ENCODE results near the gene ZNF519. TPM values are rescaled to one million over a fixed set of nuclear protein-coding genes. Genes with fewer than 3 reads are reported as not detected.
"Not testable (repeated sequence)": the region's sequence is repeated elsewhere in the genome, so short reads cannot be mapped to it uniquely, and the experiment has no call there.

Gene ZNF519
- total RNA-seq, 4 donors from 2014 or later: 20.9 to 35.1 (median 27.5) TPM

DNA sequence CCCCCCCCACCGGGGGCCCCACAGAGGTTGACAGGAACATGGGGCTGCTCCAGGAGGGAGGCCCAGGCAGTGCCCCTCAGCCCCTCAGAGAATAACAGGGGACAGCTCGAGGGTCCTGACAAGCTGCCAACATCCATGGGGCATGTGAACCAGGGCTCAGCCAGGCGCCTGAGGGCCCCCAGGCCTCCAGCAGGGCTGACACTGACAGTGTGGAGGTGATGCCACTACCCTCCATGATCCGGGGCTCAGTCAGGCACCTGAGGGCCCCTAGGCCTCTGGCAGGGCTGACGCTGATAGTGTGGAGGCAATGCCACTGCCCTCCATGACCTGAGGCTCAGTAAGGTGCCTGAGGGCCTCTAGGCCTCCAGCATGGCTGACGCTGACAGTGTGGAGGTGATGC lies 12.8 kb upstream of the ZNF519 start:
- intact Hi-C loops (cut with DNase I; ENCODE audit: low total_unique reads); H3K36me3 ChIP-seq; H3K27me3 ChIP-seq; H3K9me3 ChIP-seq; DNase-seq; H3K4me3 ChIP-seq; H3K4me1 ChIP-seq; H3K27ac ChIP-seq: not testable (repeated sequence)

DNA sequence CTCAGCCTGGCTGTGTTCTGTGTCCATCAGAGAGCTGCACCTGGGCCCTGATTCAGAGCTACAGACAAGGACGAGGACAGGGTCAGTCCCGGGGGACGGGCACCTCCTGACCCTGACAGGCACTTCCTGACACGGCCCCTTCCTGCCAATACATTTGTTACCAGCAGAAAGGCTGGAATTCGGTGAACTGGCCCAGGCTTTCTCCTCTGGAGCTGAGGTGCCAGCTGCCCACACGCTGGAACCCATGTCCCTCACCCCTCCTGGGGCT lies 12.3 kb upstream of the ZNF519 start:
- H3K27ac ChIP-seq: no peak overlapping the region
- H3K4me1 ChIP-seq: no peaks in the 10 kb centered on the region
- no peaks in the 10 kb centered on the region for H3K9me3 ChIP-seq
- H3K27me3 ChIP-seq: no peaks in the 10 kb centered on the region
- TF ChIP-seq, protein P1, sequence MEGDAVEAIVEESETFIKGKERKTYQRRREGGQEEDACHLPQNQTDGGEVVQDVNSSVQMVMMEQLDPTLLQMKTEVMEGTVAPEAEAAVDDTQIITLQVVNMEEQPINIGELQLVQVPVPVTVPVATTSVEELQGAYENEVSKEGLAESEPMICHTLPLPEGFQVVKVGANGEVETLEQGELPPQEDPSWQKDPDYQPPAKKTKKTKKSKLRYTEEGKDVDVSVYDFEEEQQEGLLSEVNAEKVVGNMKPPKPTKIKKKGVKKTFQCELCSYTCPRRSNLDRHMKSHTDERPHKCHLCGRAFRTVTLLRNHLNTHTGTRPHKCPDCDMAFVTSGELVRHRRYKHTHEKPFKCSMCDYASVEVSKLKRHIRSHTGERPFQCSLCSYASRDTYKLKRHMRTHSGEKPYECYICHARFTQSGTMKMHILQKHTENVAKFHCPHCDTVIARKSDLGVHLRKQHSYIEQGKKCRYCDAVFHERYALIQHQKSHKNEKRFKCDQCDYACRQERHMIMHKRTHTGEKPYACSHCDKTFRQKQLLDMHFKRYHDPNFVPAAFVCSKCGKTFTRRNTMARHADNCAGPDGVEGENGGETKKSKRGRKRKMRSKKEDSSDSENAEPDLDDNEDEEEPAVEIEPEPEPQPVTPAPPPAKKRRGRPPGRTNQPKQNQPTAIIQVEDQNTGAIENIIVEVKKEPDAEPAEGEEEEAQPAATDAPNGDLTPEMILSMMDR (IDR thresholded peaks at IDR 0.05): no peak
- TF ChIP-seq POLR2A (IDR thresholded peaks at IDR 0.05): no peak
- no peaks in the 10 kb centered on the region for H3K36me3 ChIP-seq
- intact Hi-C loops (cut with DNase I; ENCODE audit: low total_unique reads): no loop called here
- no peak for DNase-seq
- no peak overlapping the region for H3K4me3 ChIP-seq

DNA sequence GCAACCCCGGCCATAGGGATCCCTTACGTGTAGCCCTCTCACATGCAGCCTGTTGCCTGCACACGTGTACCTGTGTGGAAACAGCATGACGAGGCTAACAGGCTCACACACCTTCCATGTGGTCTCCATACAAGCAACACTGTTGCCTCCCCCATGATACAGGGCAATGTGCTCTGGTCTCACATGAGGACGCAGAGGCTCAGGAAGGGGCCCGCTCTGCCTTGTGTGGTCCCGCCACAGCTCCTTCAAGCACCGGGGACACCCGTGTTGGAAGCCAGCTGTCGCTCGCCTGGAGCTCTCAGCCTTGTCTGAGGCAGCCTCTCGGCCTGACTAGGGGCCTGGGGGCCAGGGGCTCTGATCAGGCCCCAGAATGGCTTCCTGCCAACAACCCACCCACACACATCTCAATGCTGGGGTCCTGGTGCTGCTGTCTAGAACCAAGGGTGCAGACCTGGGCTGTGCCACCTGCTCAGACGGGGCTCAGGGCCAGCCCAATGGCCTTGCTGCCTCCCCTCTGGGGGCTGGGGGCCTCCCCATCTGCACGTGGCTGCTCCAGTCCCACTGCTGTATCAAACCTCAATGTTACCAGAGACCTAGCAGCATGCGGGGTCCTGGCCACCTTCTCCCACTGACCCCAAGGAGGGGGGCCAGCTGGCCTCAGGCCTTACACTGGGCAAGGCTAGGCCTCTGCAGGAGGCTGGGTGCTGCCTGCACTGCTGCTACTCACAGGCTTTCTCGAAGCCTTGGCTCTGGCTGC lies 11.8 kb upstream of the ZNF519 start:
- intact Hi-C loops (cut with DNase I; ENCODE audit: low total_unique reads); H3K27me3 ChIP-seq; H3K9me3 ChIP-seq; H3K36me3 ChIP-seq; H3K27ac ChIP-seq; H3K4me1 ChIP-seq; DNase-seq; H3K4me3 ChIP-seq: not testable (repeated sequence)

DNA sequence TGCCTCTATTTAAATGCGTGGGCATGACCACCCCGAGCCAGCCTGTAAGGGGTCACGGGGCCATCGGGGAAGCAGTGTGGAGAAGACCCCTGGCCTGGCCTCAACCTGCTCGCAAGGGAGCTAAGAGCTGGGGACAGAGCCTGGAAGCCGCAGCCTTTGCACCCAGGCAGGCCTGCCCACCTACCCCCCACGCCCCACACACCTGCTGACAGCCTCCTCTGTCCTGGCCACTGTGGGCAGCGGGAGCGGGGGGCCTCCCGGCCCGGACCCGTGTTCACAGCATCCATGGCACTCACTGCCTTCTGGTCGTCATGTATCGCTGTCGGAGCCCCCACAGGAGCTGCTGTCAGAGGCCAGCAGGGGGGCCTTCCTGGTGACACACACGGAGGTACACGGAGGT lies 11.2 kb upstream of the ZNF519 start:
- H3K4me3 ChIP-seq; H3K27me3 ChIP-seq; H3K27ac ChIP-seq; H3K4me1 ChIP-seq; intact Hi-C loops (cut with DNase I; ENCODE audit: low total_unique reads); H3K36me3 ChIP-seq; DNase-seq; H3K9me3 ChIP-seq: not testable (repeated sequence)

DNA sequence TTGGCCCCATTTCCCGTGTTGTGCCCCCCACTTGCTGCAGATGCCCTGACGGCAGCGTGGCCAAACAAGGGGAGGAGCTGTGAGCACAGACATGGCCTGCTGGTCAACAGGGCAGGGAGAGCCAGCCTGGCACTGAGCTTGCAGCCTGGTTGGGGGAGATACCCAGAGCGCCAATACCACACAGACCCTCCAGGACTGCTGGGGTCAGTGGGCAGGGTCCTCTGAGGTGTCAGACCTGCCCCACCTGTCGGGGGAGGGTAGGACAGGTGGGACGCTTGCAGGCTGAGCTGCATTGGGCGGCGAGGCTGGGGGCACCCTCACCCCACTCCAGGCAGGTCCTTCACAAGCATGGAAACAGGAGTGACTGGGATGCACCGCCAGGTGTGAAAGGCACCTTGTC lies 9.9 kb upstream of the ZNF519 start:
- H3K4me1 ChIP-seq; H3K27me3 ChIP-seq; H3K27ac ChIP-seq; H3K36me3 ChIP-seq; H3K9me3 ChIP-seq; DNase-seq; intact Hi-C loops (cut with DNase I; ENCODE audit: low total_unique reads); H3K4me3 ChIP-seq: not testable (repeated sequence)

DNA sequence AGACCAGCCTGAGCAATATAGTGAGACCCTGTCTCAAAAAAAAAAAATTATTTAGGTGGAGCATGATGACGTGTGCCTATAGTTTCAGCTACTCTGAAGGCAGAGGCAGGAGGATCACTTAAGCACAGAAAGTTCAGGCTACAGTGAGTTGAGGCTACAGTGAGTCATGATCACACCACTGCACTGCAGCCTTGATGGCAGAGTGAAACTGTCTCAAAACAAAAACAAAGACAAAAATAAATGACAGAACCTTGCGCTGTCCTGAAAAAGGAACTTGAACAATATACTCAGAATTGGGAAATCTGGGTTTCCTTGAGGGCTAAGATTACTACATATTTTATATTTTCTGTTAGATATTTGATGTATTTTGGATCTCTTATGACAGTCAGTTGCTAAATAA lies 7.3 kb upstream of the ZNF519 start:
- H3K27me3 ChIP-seq; H3K36me3 ChIP-seq; H3K27ac ChIP-seq; DNase-seq; H3K4me3 ChIP-seq; H3K4me1 ChIP-seq; H3K9me3 ChIP-seq; intact Hi-C loops (cut with DNase I; ENCODE audit: low total_unique reads): not testable (repeated sequence)

DNA sequence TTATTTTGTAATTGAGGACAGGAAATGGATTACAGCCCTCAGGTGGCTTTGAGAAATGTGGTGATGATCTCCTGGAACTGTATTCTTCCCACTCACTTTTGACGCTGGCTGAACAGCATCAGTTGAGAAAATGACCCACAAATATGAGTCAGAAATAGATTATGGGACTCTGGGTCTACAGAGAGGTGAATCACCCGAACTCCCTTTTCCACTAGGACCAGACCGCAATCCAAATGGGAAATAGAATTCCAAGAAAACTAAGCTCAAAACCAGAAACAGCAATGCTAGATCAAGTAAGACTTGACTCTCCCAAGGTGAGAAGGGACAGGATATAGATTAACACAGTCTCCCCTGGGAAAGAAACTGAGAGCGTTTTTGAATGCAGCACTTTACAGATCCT lies 5.7 kb upstream of the ZNF519 start:
- H3K27ac ChIP-seq; H3K9me3 ChIP-seq; H3K27me3 ChIP-seq; intact Hi-C loops (cut with DNase I; ENCODE audit: low total_unique reads); DNase-seq; H3K4me3 ChIP-seq; H3K4me1 ChIP-seq; H3K36me3 ChIP-seq: not testable (repeated sequence)

DNA sequence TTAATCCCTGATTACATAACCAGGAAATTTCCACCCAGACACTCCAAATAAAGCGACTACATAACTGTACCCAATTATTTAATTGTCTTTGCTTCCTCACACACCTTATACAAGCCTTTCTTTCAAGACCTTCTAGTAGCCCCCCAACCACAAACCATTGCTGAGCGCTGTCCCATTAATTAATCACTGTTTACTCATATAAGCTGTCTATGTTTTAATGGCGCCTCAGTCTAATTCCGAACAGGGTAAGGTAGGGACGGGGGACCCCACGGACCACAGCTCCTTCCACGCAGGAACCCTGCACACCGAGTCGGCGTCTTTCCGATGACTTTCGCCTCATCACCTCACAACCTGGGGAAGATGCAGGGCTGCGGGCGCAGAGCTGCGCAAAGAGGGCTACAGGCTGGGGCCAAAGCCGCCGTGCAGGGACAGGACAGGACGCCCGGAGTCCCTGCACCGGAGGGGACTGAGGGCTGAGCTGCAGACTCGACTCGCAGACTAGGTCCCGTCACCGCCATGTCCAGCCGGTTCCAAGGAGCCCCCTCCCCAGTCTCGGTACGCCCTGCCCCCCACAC lies 452 bp downstream of the ZNF519 start:
- H3K27me3 ChIP-seq; H3K36me3 ChIP-seq; H3K9me3 ChIP-seq; DNase-seq; H3K4me1 ChIP-seq; intact Hi-C loops (cut with DNase I; ENCODE audit: low total_unique reads): not testable (repeated sequence)
- Histone ChIP-seq H3K27ac (peak overlapping the region; percentile 65 to 83), H3K4me3 (peak overlapping the region; percentile 59 to 66)

DNA sequence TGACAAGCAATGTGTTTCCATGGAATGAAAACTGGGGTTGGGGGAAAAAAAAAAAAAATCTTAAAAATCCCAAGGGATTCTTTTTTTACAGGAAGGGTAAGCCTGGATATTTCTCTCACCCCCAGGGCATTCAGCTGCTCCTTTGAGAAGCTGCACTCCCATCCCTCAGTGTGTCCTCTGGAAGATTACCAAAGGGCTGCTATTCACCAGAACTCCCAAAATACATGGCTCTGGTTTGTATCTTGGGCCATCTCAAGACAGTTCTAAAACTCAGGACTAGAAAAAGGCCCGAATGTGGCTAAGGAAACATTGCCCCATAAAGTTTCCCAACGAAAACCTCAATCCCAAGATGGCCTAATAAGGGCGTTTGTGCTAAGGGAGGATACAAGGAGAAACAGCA lies 1.4 kb downstream of the ZNF519 start:
- H3K9me3 ChIP-seq; intact Hi-C loops (cut with DNase I; ENCODE audit: low total_unique reads); H3K4me3 ChIP-seq; H3K36me3 ChIP-seq; DNase-seq; H3K27me3 ChIP-seq; H3K4me1 ChIP-seq: not testable (repeated sequence)
- H3K27ac ChIP-seq: peak overlapping the region in 1 of 2 donors; percentile 65
